ENCODE data around the gene CADM1.

- no peak for TF ChIP-seq CTCF (IDR thresholded peaks at IDR 0.05; ENCODE audit: extremely low read depth in 1 of 2, insufficient read depth in 1 of 2, low read depth in 1 of 2, low read length in 2 of 2)
- TF ChIP-seq GATA2 (IDR thresholded peaks at IDR 0.05; ENCODE audit: insufficient read depth, insufficient read length, low read depth, low read length) = no peak
Observed at GRCh38 chr11:115347106-115347505, 157.1 kb downstream of the CADM1 start.
